ENCODE results near the gene BCOR. TPM values are rescaled to one million over a fixed set of nuclear protein-coding genes. Genes with fewer than 3 reads are reported as not detected.

The BCOR gene
- total and polyA plus RNA-seq, 2 of the 4 experiments (the other 2 are of a cell fraction) = 7.5 to 9.0 TPM

GRCh38 chrX:40039887-40040286 is 57.9 kb downstream of the BCOR start:
- H3K79me1 ChIP-seq (ENCODE audit: low read depth in 1 of 2, low read length in 2 of 2) = no peaks in the 10 kb centered on the region
- DNase-seq = no peak
- no peak for ATAC-seq (ENCODE audit: low read depth)
- no peak overlapping the region for H3K23ac ChIP-seq (ENCODE audit: low read depth, low read length)
- H3K4me1 ChIP-seq (ENCODE audit: control insufficient read depth, insufficient read depth, low read length) = no peaks in the 10 kb centered on the region
- no peak overlapping the region for H3K9ac ChIP-seq (ENCODE audit: low read depth, low read length)
- no peaks in the 10 kb centered on the region for H3K27me3 ChIP-seq (ENCODE audit: control insufficient read depth, insufficient read depth, low read length)
- no peak overlapping the region for H2AK9ac ChIP-seq (replicated peaks; ENCODE audit: low read depth, low read length, poor library complexity)
- H2BK120ac ChIP-seq (ENCODE audit: low read depth, low read length) = no peak overlapping the region
- H4K91ac ChIP-seq (ENCODE audit: insufficient read depth, low read depth, low read length) = no peak overlapping the region
- H3K14ac ChIP-seq (replicated peaks; ENCODE audit: low read depth, low read length) = no peak overlapping the region
- POLR2A ChIA-PET (ENCODE audit: unreplicated experiment) = no interaction called here
- H2BK5ac ChIP-seq (ENCODE audit: low read depth, low read length, poor library complexity, severe bottlenecking) = no peak overlapping the region
- no peak overlapping the region for H2BK15ac ChIP-seq (ENCODE audit: low read depth, low read length)
- no peak overlapping the region for H4K8ac ChIP-seq (ENCODE audit: low read depth in 2 of 2, low read length in 2 of 2)
- TF ChIP-seq CEBPB (IDR thresholded peaks at IDR 0.05; ENCODE audit: low read depth, low read length) (peak; percentile 42; the same call in 1 of the 2 replicates), MXI1 (IDR thresholded peaks at IDR 0.05; ENCODE audit: borderline replicate concordance, low read depth, low read length) (no peak), RCOR1 (IDR thresholded peaks at IDR 0.05; ENCODE audit: insufficient replicate concordance, low read length) (no peak), RFX5 (IDR thresholded peaks at IDR 0.05; ENCODE audit: low read depth, low read length) (no peak)
- intact Hi-C loops (cut with micrococcal nuclease) (no loop called here), dilution Hi-C loops (cut with HindIII; ENCODE audit: low sequenced_read_pairs, unreplicated experiment) (no loop called here), in situ Hi-C loops (cut with MboI; ENCODE audit: low sequenced_read_pairs) (no loop called here)
- H2AK5ac ChIP-seq (ENCODE audit: low read depth, low read length) = no peak overlapping the region
- no peak overlapping the region for H3K4me2 ChIP-seq (ENCODE audit: low read depth, low read length)
- no peak overlapping the region for H3K18ac ChIP-seq (ENCODE audit: low read depth, low read length)
- no peaks in the 10 kb centered on the region for H3K9me1 ChIP-seq (ENCODE audit: insufficient read depth, low read length)
- H3K4ac ChIP-seq (ENCODE audit: low read depth, low read length) = no peak overlapping the region
- peaks cover 2% of the 10 kb centered on the region; the same call in 1 of the 2 replicates for H3K9me3 ChIP-seq (ENCODE audit: control insufficient read depth, insufficient read depth, low read length)
- H4K20me1 ChIP-seq (ENCODE audit: insufficient read depth, low read length) = no peaks in the 10 kb centered on the region
- no peak overlapping the region for H2BK20ac ChIP-seq (ENCODE audit: low read depth, low read length)
- CTCF ChIA-PET = interaction anchor here (0.5 kb wide), 1 partner anchor 291 kb away, joined by 3 read pairs; no protein-coding TSS in a partner anchor
- no peak overlapping the region for H3K27ac ChIP-seq (ENCODE audit: insufficient read depth, low read length)
- no TSS peak for BruUV-seq (replicated peaks)
- WGBS, 2 experiments (ENCODE audit: extremely low coverage in 2 of 2, insufficient read length in 1 of 2) = no CpG with 5 or more reads among the region's 8 CpGs
- no peak overlapping the region for H3K56ac ChIP-seq (ENCODE audit: extremely low read depth, insufficient read depth, low read length)
- no peaks in the 10 kb centered on the region for H3K36me3 ChIP-seq (ENCODE audit: control insufficient read depth, insufficient read depth, low read length)
- H3K4me3 ChIP-seq (ENCODE audit: insufficient read depth, low read depth, low read length) = no peak overlapping the region
- no peak overlapping the region for H2AFZ ChIP-seq (replicated peaks; ENCODE audit: low read length, poor library complexity)
- no peak overlapping the region for H4K5ac ChIP-seq (ENCODE audit: low read depth, low read length)
